Left ventricle myocardium inferior (tissue), 1 donor: ENCODE measurements around the gene PFDN2. TPM values are rescaled to one million over a fixed set of nuclear protein-coding genes. Genes with fewer than 3 reads are reported as not detected.
"Not testable (repeated sequence)": the region's sequence is repeated elsewhere in the genome, so short reads cannot be mapped to it uniquely, and the experiment has no call there.

Experiments used
- DNase-seq: peaks from one replicate; pipeline ENCODE4 v3.0.0-alpha.2; 2020
- H3K27ac ChIP-seq: fragments of 200-600 bp; replicated peaks from 2 replicates; pipeline ENCODE4 v1.8.0; 2021
- H3K27me3 ChIP-seq: fragments of 200-600 bp; 2 replicates; pipeline ENCODE4 v1.8.0; 2021; ENCODE audit warnings: low read depth
- H3K36me3 ChIP-seq: fragments of 200-600 bp; 2 replicates; pipeline ENCODE4 v1.8.0; 2021
- H3K4me1 ChIP-seq: fragments of 200-600 bp; 2 replicates; pipeline ENCODE4 v1.8.0; 2021
- H3K4me3 ChIP-seq: fragments of 200-600 bp; 2 replicates; pipeline ENCODE4 v1.8.0; 2021; ENCODE audit warnings: mild to moderate bottlenecking, moderate library complexity
- H3K9me3 ChIP-seq: fragments of 200-600 bp; replicated peaks from 2 replicates; pipeline ENCODE4 v1.8.0; 2021
- CTCF ChIP-seq: fragments of 200-600 bp; IDR thresholded peaks from 2 replicates; pipeline ENCODE4 v1.8.0; 2021; ENCODE audit warnings: antibody characterized with exemption, mild to moderate bottlenecking, borderline replicate concordance
- intact Hi-C: fragments of 100-400 bp; cut with micrococcal nuclease; formaldehyde crosslinking; loops from one replicate; pipeline ENCODE4 v1.11.0; 2022
- total RNA-seq: library from RNA; stranded (reverse); fragmentation: NEBNext Ultra II Directional; extraction: Animal tissue kit (Norgen Biotek cat#: 25700); gene quantifications from one replicate; pipeline ENCODE4 v1.2.1, GENCODE V29; 2021
- donor health status: DM: no; HTN: yes; CAD: no; lungs with severe emphysema.

The PFDN2 gene
- total RNA-seq, 1 donor from 2014 or later, result 62.5 TPM

GRCh38 chr1:161127649-161128048, 9.8 kb upstream of the PFDN2 start:
- Histone ChIP-seq H3K27ac (no peak overlapping the region), H3K36me3 (peaks cover 65% of the 10 kb centered on the region)

GRCh38 chr1:161122967-161123366, 5.1 kb upstream of the PFDN2 start:
- no peaks in the 10 kb centered on the region for H3K27me3 ChIP-seq
- no peak for TF ChIP-seq CTCF
- DNase-seq, result no peak
- no peak overlapping the region for H3K27ac ChIP-seq
- intact Hi-C loops, result no loop called here
- no peaks in the 10 kb centered on the region for H3K9me3 ChIP-seq
- H3K36me3 ChIP-seq, result peaks cover 82% of the 10 kb centered on the region
- no peak overlapping the region for H3K4me3 ChIP-seq
- H3K4me1 ChIP-seq, result peaks cover 45% of the 10 kb centered on the region

More at GRCh38 chr1:161127649-161128048, 9.8 kb upstream of the PFDN2 start:
- peaks cover 49% of the 10 kb centered on the region for H3K4me1 ChIP-seq
- no peaks in the 10 kb centered on the region for H3K9me3 ChIP-seq
- TF ChIP-seq CTCF, result no peak
- no peak overlapping the region for H3K4me3 ChIP-seq
- DNase-seq, result no peak
- intact Hi-C loops, result no loop called here
- H3K27me3 ChIP-seq, result no peaks in the 10 kb centered on the region

- no peak for DNase-seq
- no peak overlapping the region for H3K4me3 ChIP-seq
- no peak for TF ChIP-seq CTCF
- intact Hi-C loops, result no loop called here
- no peak overlapping the region for H3K27ac ChIP-seq
- no peaks in the 10 kb centered on the region for H3K27me3 ChIP-seq
- H3K9me3 ChIP-seq, result no peaks in the 10 kb centered on the region
- peaks cover 70% of the 10 kb centered on the region for H3K36me3 ChIP-seq
- H3K4me1 ChIP-seq, result peaks cover 48% of the 10 kb centered on the region
Observed at GRCh38 chr1:161121834-161122233, 4.0 kb upstream of the PFDN2 start.

GRCh38 chr1:161121042-161121650, 3.3 kb upstream of the PFDN2 start:
- Histone ChIP-seq H3K9me3 (no peaks in the 10 kb centered on the region), H3K27ac (no peak overlapping the region), H3K36me3 (peaks cover 64% of the 10 kb centered on the region), H3K4me3 (no peak overlapping the region), H3K27me3 (no peaks in the 10 kb centered on the region), H3K4me1 (peaks cover 55% of the 10 kb centered on the region)
- DNase-seq, result no peak
- intact Hi-C loops, result no loop called here
- no peak for TF ChIP-seq CTCF

GRCh38 chr1:161119092-161119903, 1.5 kb upstream of the PFDN2 start:
- peak; percentile 32 for TF ChIP-seq CTCF
- intact Hi-C loops, result no loop called here
- H3K4me1 ChIP-seq, result peaks cover 74% of the 10 kb centered on the region
- no peaks in the 10 kb centered on the region for H3K27me3 ChIP-seq
- peak; percentile 47 for DNase-seq
- peak overlapping the region; percentile 87 for H3K4me3 ChIP-seq
- H3K9me3 ChIP-seq, result no peaks in the 10 kb centered on the region
- H3K27ac ChIP-seq, result peak overlapping the region; percentile 91
- H3K36me3 ChIP-seq, result peaks cover 45% of the 10 kb centered on the region

- peaks cover 98% of the 10 kb centered on the region for H3K4me1 ChIP-seq
- DNase-seq, H3K27me3 ChIP-seq, H3K27ac ChIP-seq, intact Hi-C loops, H3K9me3 ChIP-seq, H3K4me3 ChIP-seq: not testable (repeated sequence)
- H3K36me3 ChIP-seq, result peaks cover 12% of the 10 kb centered on the region
Observed at GRCh38 chr1:161115961-161116360, 1.9 kb downstream of the PFDN2 start.
